Progenitor cell of endocrine pancreas (in vitro differentiated cells): ENCODE measurements around the gene PRKD1. TPM values are rescaled to one million over a fixed set of nuclear protein-coding genes. Genes with fewer than 3 reads are reported as not detected.

ENCODE experiments used
- DNase-seq: peaks from one replicate; pipeline ENCODE4 v3.0.0; 2021; ENCODE audit warnings: low spot score; ENCODE audit not compliant: unreplicated experiment
- H3K27ac Mint-ChIP-seq: 2 replicates; pipeline ENCODE4 v1.8.0; 2021; ENCODE audit warnings: mild to moderate bottlenecking, moderate library complexity, mixed read lengths
- H3K27me3 Mint-ChIP-seq: 2 replicates; pipeline ENCODE4 v1.8.0; 2021; ENCODE audit warnings: mixed read lengths
- H3K36me3 Mint-ChIP-seq: 2 replicates; pipeline ENCODE4 v1.8.0; 2022; ENCODE audit warnings: mixed read lengths; ENCODE audit not compliant: insufficient read depth
- H3K4me1 Mint-ChIP-seq: 2 replicates; pipeline ENCODE4 v1.8.0; 2021; ENCODE audit warnings: low read depth, mixed read lengths
- H3K4me3 Mint-ChIP-seq: 2 replicates; pipeline ENCODE4 v1.8.0; 2021; ENCODE audit warnings: low read depth, mild to moderate bottlenecking, moderate library complexity, mixed read lengths
- H3K9me3 Mint-ChIP-seq: 2 replicates; pipeline ENCODE4 v1.8.0; 2021; ENCODE audit warnings: low read depth, mixed read lengths
- total RNA-seq: library from RNA; stranded (reverse); gene quantifications from 2 replicates; pipeline ENCODE4 v1.2.1, GENCODE V29; 2021
- TF ChIP-seq, protein P1 (sequence below): fragments of 200-600 bp; sonication (generic); IDR thresholded peaks from one replicate; pipeline ENCODE4 v1.5.0; 2021; ENCODE audit warnings: antibody characterized with exemption, mild to moderate bottlenecking; ENCODE audit not compliant: unreplicated experiment

The PRKD1 gene
- total RNA-seq, 1 donor from 2014 or later, result 23.6 TPM

DNA sequence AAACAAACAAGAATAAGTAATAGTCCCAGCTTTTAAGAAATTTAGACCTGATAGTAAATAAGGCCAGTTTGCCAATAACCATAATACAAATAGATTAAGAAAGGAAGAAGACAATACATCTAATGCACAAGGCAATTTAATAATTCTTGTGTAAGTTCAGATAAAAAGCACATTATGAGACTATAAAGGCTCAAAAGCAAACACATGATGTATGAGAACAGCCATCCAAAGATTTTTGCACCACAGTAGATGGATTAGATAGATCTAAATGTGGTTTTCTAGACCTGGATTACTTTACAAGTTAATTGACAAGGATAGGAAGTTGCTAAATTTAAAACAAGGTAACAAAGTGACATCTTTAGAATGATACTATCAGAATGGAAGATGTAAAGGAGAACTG lies 125.4 kb downstream of the PRKD1 start:
- no peak for DNase-seq
- Mint-ChIP-seq H3K4me1 (peaks cover 23% of the 10 kb centered on the region), H3K9me3 (no peaks in the 10 kb centered on the region), H3K4me3 (no peak overlapping the region), H3K27ac (no peak overlapping the region), H3K36me3 (no peaks in the 10 kb centered on the region), H3K27me3 (no peaks in the 10 kb centered on the region)
- TF ChIP-seq, protein P1, sequence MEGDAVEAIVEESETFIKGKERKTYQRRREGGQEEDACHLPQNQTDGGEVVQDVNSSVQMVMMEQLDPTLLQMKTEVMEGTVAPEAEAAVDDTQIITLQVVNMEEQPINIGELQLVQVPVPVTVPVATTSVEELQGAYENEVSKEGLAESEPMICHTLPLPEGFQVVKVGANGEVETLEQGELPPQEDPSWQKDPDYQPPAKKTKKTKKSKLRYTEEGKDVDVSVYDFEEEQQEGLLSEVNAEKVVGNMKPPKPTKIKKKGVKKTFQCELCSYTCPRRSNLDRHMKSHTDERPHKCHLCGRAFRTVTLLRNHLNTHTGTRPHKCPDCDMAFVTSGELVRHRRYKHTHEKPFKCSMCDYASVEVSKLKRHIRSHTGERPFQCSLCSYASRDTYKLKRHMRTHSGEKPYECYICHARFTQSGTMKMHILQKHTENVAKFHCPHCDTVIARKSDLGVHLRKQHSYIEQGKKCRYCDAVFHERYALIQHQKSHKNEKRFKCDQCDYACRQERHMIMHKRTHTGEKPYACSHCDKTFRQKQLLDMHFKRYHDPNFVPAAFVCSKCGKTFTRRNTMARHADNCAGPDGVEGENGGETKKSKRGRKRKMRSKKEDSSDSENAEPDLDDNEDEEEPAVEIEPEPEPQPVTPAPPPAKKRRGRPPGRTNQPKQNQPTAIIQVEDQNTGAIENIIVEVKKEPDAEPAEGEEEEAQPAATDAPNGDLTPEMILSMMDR, result no peak

DNA sequence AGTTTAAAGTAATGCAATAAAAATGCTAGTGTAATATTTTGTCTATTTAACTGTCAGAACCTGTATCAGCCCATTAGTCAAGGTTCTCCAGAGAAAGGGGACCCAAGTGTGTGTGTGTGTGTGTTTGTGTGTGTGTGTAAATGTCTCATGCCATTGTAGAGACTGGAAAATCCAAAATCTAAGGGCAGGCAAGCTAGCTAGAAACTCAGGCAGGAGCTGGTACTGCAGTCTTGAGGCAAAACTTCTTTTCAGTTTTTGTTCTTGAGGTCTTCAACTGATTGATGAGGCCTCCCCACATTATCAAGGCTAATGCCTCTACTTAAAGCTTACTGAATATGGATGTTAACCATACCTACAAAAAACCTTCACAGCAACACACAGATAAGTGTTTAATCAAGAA lies 126.7 kb downstream of the PRKD1 start:
- Mint-ChIP-seq H3K27me3 (no peaks in the 10 kb centered on the region), H3K36me3 (no peaks in the 10 kb centered on the region), H3K27ac (no peak overlapping the region), H3K4me3 (no peak overlapping the region), H3K4me1 (peaks cover 20% of the 10 kb centered on the region), H3K9me3 (no peaks in the 10 kb centered on the region)
- TF ChIP-seq, protein P1, result peak; percentile 42
- no peak for DNase-seq

GRCh38 chr14:29799464-29800095 lies 128.1 kb downstream of the PRKD1 start:
- H3K9me3 Mint-ChIP-seq, result no peaks in the 10 kb centered on the region
- TF ChIP-seq, protein P1, result no peak
- H3K4me3 Mint-ChIP-seq, result no peak overlapping the region
- peaks cover 11% of the 10 kb centered on the region for H3K4me1 Mint-ChIP-seq
- H3K27ac Mint-ChIP-seq, result no peak overlapping the region
- no peaks in the 10 kb centered on the region for H3K27me3 Mint-ChIP-seq
- DNase-seq, result no peak
- H3K36me3 Mint-ChIP-seq, result no peaks in the 10 kb centered on the region

GRCh38 chr14:29798811-29799210 lies 128.8 kb downstream of the PRKD1 start:
- TF ChIP-seq, protein P1, result no peak
- H3K4me1 Mint-ChIP-seq, result peaks cover 8% of the 10 kb centered on the region
- H3K9me3 Mint-ChIP-seq, result no peaks in the 10 kb centered on the region
- H3K4me3 Mint-ChIP-seq, result no peak overlapping the region
- no peak for DNase-seq
- H3K27me3 Mint-ChIP-seq, result no peaks in the 10 kb centered on the region
- H3K36me3 Mint-ChIP-seq, result no peaks in the 10 kb centered on the region
- no peak overlapping the region for H3K27ac Mint-ChIP-seq

- TF ChIP-seq, protein P1, result no peak
- Mint-ChIP-seq H3K4me1 (peaks cover 8% of the 10 kb centered on the region), H3K36me3 (no peaks in the 10 kb centered on the region), H3K27ac (no peak overlapping the region), H3K27me3 (no peaks in the 10 kb centered on the region), H3K4me3 (no peak overlapping the region), H3K9me3 (no peaks in the 10 kb centered on the region)
- no peak for DNase-seq
These were observed 129.5 kb downstream of the PRKD1 start for GRCh38 chr14:29798108-29798663.
